HEK293 (cell line): ENCODE measurements around the gene TRIM29.

Experiments used
- CTCF ChIP-seq: fragments of 450-650 bp; formaldehyde crosslinking; IDR thresholded peaks from 2 replicates; pipeline ENCODE4 v1.5.1; 2016; ENCODE audit warnings: missing biosample characterization, missing genetic modification characterization
- EGR2 ChIP-seq: fragments of 450-650 bp; formaldehyde crosslinking; IDR thresholded peaks from 2 replicates; pipeline ENCODE4 v1.5.1; 2016; ENCODE audit warnings: low read depth, missing biosample characterization, missing genetic modification characterization
- FEZF1 ChIP-seq: fragments of 450-650 bp; formaldehyde crosslinking; IDR thresholded peaks from 2 replicates; pipeline ENCODE4 v1.5.1; 2016; ENCODE audit warnings: missing biosample characterization, missing genetic modification characterization
- HOXD13 ChIP-seq: sonication (generic); formaldehyde crosslinking; IDR thresholded peaks from 2 replicates; pipeline ENCODE4 v1.8.0; 2022; ENCODE audit warnings: missing genetic modification reagents, borderline replicate concordance
- KLF16 ChIP-seq: fragments of 450-650 bp; formaldehyde crosslinking; IDR thresholded peaks from 2 replicates; pipeline ENCODE4 v1.5.1; 2017; ENCODE audit warnings: missing biosample characterization, missing genetic modification characterization
- PRDM10 ChIP-seq: fragments of 450-650 bp; formaldehyde crosslinking; IDR thresholded peaks from 2 replicates; pipeline ENCODE4 v1.5.1; 2016; ENCODE audit warnings: missing biosample characterization, missing genetic modification characterization
- PRDM2 ChIP-seq: fragments of 450-650 bp; formaldehyde crosslinking; IDR thresholded peaks from 2 replicates; pipeline ENCODE4 v1.5.1; 2016; ENCODE audit warnings: missing biosample characterization, missing genetic modification characterization, borderline replicate concordance
- SALL2 ChIP-seq: fragments of 450-650 bp; formaldehyde crosslinking; IDR thresholded peaks from 2 replicates; pipeline ENCODE4 v1.5.0; 2017; ENCODE audit warnings: missing biosample characterization, mild to moderate bottlenecking, missing genetic modification characterization, borderline replicate concordance
- YY1 ChIP-seq: fragments of 450-650 bp; formaldehyde crosslinking; IDR thresholded peaks from 2 replicates; pipeline ENCODE4 v1.5.1; 2018; ENCODE audit warnings: missing biosample characterization, missing genetic modification characterization
- ZBTB26 ChIP-seq: fragments of 450-650 bp; formaldehyde crosslinking; optimal IDR thresholded peaks from 2 replicates; pipeline ENCODE3; 2016; ENCODE audit warnings: missing biosample characterization, mild to moderate bottlenecking, missing genetic modification characterization
- ZBTB8A ChIP-seq: fragments of 450-650 bp; formaldehyde crosslinking; IDR thresholded peaks from 2 replicates; pipeline ENCODE4 v1.5.1; 2016; ENCODE audit warnings: missing biosample characterization, missing genetic modification characterization
- ZNF138 ChIP-seq: fragments of 450-650 bp; formaldehyde crosslinking; IDR thresholded peaks from 2 replicates; pipeline ENCODE4 v1.5.1; 2016; ENCODE audit warnings: missing biosample characterization, missing genetic modification characterization, borderline replicate concordance
- ZNF223 ChIP-seq: fragments of 450-650 bp; formaldehyde crosslinking; IDR thresholded peaks from 2 replicates; pipeline ENCODE4 v1.5.1; 2016; ENCODE audit warnings: missing biosample characterization, missing genetic modification characterization
- ZNF248 ChIP-seq: fragments of 450-650 bp; formaldehyde crosslinking; IDR thresholded peaks from 2 replicates; pipeline ENCODE4 v1.5.1; 2017; ENCODE audit warnings: missing biosample characterization, missing genetic modification characterization
- ZNF292 ChIP-seq: fragments of 450-650 bp; formaldehyde crosslinking; IDR thresholded peaks from 2 replicates; pipeline ENCODE4 v1.5.1; 2016; ENCODE audit warnings: low read depth, missing biosample characterization, missing genetic modification characterization, borderline replicate concordance
- ZNF776 ChIP-seq: fragments of 450-650 bp; formaldehyde crosslinking; IDR thresholded peaks from 2 replicates; pipeline ENCODE4 v1.5.0; 2017; ENCODE audit warnings: missing biosample characterization, missing genetic modification characterization, borderline replicate concordance
- ZNF792 ChIP-seq: fragments of 450-650 bp; formaldehyde crosslinking; IDR thresholded peaks from 2 replicates; pipeline ENCODE4 v1.5.1; 2016; ENCODE audit warnings: missing biosample characterization, missing genetic modification characterization
- ZSCAN18 ChIP-seq: fragments of 450-650 bp; formaldehyde crosslinking; IDR thresholded peaks from 2 replicates; pipeline ENCODE4 v1.5.1; 2016; ENCODE audit warnings: missing biosample characterization, missing genetic modification characterization

Gene TRIM29

GRCh38 chr11:120168960-120169681, 31.2 kb upstream of the TRIM29 start (continued):
- TF ChIP-seq PRDM2 (tag by site-specific recombination) (no peak), ZNF776 (tag by site-specific recombination) (no peak), ZBTB26 (tag by site-specific recombination) (peak; percentile 57), ZNF223 (no peak), ZBTB8A (tag by site-specific recombination) (peak; percentile 39; the same call in 1 of the 2 replicates), YY1 (peak; percentile 33; the same call in 1 of the 2 replicates), HOXD13 (CRISPR knock-in tag) (no peak), FEZF1 (tag by site-specific recombination) (no peak), EGR2 (0 out of 2 replicates have a peak, but pooled peaks have one; percentile 8), ZNF138 (tag by site-specific recombination) (no peak), CTCF (tag by site-specific recombination) (peak; percentile 42; the same call in 1 of the 2 replicates), ZNF792 (tag by site-specific recombination) (no peak), ZSCAN18 (no peak), ZNF248 (tag by site-specific recombination) (no peak), ZNF292 (tag by site-specific recombination) (no peak), SALL2 (tag by site-specific recombination) (no peak), PRDM10 (no peak), KLF16 (tag by site-specific recombination) (no peak)
